Karpas-422 (cell line): ENCODE data around the gene RELN. TPM values are rescaled to one million over a fixed set of nuclear protein-coding genes. Genes with fewer than 3 reads are reported as not detected.

ENCODE experiments used
- DNase-seq: peaks from one replicate; pipeline ENCODE4 v3.0.0-alpha.2; 2015
- H2AFZ ChIP-seq: fragments of 200-600 bp; sonication (generic); 2 replicates; pipeline ENCODE4 v1.6.1; 2014; ENCODE audit warnings: antibody characterized with exemption, low read length, mixed read lengths
- H3K27ac ChIP-seq: fragments of 200-600 bp; sonication (generic); 2 replicates; pipeline ENCODE4 v1.5.1; 2014; ENCODE audit warnings: mild to moderate bottlenecking, low read length, moderate library complexity
- H3K27me3 ChIP-seq: fragments of 200-600 bp; sonication (generic); 2 replicates; pipeline ENCODE4 v1.6.1; 2014; ENCODE audit warnings: low read length, mixed read lengths
- H3K36me3 ChIP-seq: fragments of 200-600 bp; sonication (generic); 2 replicates; pipeline ENCODE4 v1.6.1; 2014; ENCODE audit warnings: low read length, mixed read lengths; ENCODE audit not compliant: insufficient read depth
- H3K4me1 ChIP-seq: fragments of 200-600 bp; sonication (generic); 2 replicates; pipeline ENCODE4 v1.6.1; 2014; ENCODE audit warnings: mild to moderate bottlenecking, low read length, mixed read lengths
- H3K4me2 ChIP-seq: fragments of 200-600 bp; sonication (generic); 2 replicates; pipeline ENCODE4 v1.6.1; 2014; ENCODE audit warnings: low read length, low read depth, mild to moderate bottlenecking; ENCODE audit not compliant: poor library complexity, severe bottlenecking
- H3K4me3 ChIP-seq: fragments of 200-600 bp; sonication (generic); 2 replicates; pipeline ENCODE4 v1.5.1; 2014; ENCODE audit warnings: mild to moderate bottlenecking, antibody characterized with exemption, low read length, mixed read lengths
- H3K79me2 ChIP-seq: fragments of 200-600 bp; sonication (generic); 2 replicates; pipeline ENCODE4 v1.6.1; 2014; ENCODE audit warnings: mild to moderate bottlenecking, low read length, mixed read lengths
- H3K9ac ChIP-seq: fragments of 200-600 bp; sonication (generic); 2 replicates; pipeline ENCODE4 v1.6.0; 2014; ENCODE audit warnings: low read length
- H3K9me2 ChIP-seq: fragments of 200-600 bp; sonication (generic), shearing (Covaris generic); replicated peaks from 2 replicates; pipeline ENCODE4 v1.6.0; 2014; ENCODE audit warnings: mild to moderate bottlenecking, low read length, moderate library complexity; ENCODE audit not compliant: insufficient read depth
- H3K9me3 ChIP-seq: fragments of 300-700, 200-600 bp; sonication (generic); 2 replicates; pipeline ENCODE4 v1.6.1; 2014; ENCODE audit warnings: low read length, mixed read lengths
- H4K20me1 ChIP-seq: fragments of 200-600 bp; sonication (generic); 2 replicates; pipeline ENCODE4 v1.6.1; 2014; ENCODE audit warnings: mild to moderate bottlenecking, antibody characterized with exemption, low read length, low read depth; ENCODE audit not compliant: insufficient read depth
- total RNA-seq: library from RNA; depleted of rRNA; stranded (reverse); fragments of >200 nt; shearing (Covaris generic); gene quantifications from 2 replicates; pipeline ENCODE4 v1.2.3, GENCODE V29; 2014; ENCODE audit warnings: low replicate concordance

The RELN gene
- total RNA-seq, 1 experiment from 2014 or later = not detected

DNA sequence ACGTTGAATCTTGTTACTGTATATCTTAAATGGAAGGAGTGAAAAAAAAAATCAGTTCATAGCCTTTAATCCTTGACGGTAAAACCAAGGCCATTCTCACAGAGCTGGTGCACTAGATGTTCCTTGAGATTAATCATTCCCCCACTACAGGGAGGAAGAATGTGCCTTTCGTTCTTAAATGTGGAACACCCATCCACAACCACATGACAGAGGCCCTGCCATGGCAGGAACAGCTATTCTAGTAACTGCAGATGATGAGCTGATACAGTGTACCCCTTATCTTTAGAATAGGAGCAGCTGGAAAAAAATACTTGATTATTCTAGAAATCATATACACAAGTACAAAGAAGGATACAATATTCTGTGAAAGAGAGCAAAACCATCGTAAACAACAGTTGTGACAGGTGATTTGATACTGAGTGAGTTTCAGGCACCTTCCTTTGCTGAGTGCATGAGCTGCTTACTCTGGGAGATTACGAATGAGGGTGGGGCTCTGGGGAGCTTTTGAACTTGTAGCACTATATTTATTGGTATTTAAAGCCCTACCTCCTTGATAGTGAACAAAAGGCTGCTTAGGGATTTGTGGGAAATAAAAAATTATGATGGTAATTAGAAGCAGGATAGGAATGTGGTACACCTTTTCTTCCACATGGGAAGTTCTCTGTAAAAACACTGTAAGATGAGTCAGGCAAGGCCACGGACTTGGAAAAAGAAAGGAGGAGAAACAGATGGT is 299.1 kb downstream of the RELN start:
- no peaks in the 10 kb centered on the region for H3K9me2 ChIP-seq
- no peak overlapping the region for H3K4me3 ChIP-seq
- H3K27ac ChIP-seq = no peak overlapping the region
- no peaks in the 10 kb centered on the region for H3K79me2 ChIP-seq
- H3K36me3 ChIP-seq = no peaks in the 10 kb centered on the region
- H3K9me3 ChIP-seq = no peaks in the 10 kb centered on the region
- DNase-seq = no peak
- H4K20me1 ChIP-seq = no peaks in the 10 kb centered on the region
- no peak overlapping the region for H2AFZ ChIP-seq
- no peak overlapping the region for H3K4me2 ChIP-seq
- no peaks in the 10 kb centered on the region for H3K4me1 ChIP-seq
- H3K27me3 ChIP-seq = no peaks in the 10 kb centered on the region
- H3K9ac ChIP-seq = no peak overlapping the region

DNA sequence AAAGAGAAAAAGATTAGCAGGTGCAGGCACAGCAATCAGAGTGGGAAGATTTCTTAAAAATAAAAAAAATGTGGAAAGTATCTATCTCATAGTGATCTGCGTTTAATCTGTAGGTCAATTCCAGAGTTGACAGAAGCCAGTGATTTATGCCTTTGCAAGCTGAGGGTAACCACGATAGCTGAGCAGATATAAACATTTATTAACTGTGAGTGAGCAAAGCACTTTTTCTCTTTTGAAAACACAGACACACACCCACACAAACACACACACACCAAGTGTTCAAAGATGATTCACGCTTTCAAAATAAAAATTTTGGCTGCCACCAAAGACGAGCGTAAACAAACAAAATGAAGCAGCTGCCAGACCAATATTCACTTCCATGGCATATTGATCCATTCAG is 300.2 kb downstream of the RELN start:
- H3K79me2 ChIP-seq = no peaks in the 10 kb centered on the region
- H3K9me2 ChIP-seq = no peaks in the 10 kb centered on the region
- H3K4me2 ChIP-seq = no peak overlapping the region
- no peaks in the 10 kb centered on the region for H4K20me1 ChIP-seq
- no peak overlapping the region for H2AFZ ChIP-seq
- no peaks in the 10 kb centered on the region for H3K4me1 ChIP-seq
- no peaks in the 10 kb centered on the region for H3K36me3 ChIP-seq
- H3K4me3 ChIP-seq = no peak overlapping the region
- H3K27ac ChIP-seq = no peak overlapping the region
- H3K9me3 ChIP-seq = no peaks in the 10 kb centered on the region
- no peak overlapping the region for H3K9ac ChIP-seq
- no peaks in the 10 kb centered on the region for H3K27me3 ChIP-seq
- no peak for DNase-seq

DNA sequence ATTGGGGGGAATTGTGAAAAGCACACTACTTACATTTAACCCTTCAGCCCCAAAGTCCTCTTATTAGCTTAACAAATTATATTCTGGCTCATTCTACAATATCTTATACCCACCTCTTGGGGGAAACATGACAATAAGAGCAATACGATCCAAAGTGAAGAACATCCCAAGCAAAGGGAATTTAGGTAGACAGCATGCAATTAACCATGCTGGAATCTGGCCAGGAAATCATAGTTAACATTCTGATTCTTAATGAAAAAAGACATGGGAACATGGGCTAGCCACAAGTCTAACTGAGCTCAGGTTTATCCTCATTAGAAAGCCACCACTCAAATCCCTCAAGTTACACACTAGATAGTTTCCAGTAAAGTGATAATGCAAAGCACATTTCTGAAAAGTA is 301.5 kb downstream of the RELN start:
- Histone ChIP-seq H3K9ac (no peak overlapping the region), H4K20me1 (no peaks in the 10 kb centered on the region), H3K4me1 (no peaks in the 10 kb centered on the region), H3K9me3 (no peaks in the 10 kb centered on the region), H2AFZ (no peak overlapping the region), H3K27me3 (no peaks in the 10 kb centered on the region), H3K4me3 (no peak overlapping the region), H3K4me2 (no peak overlapping the region), H3K36me3 (no peaks in the 10 kb centered on the region), H3K27ac (no peak overlapping the region), H3K9me2 (no peaks in the 10 kb centered on the region), H3K79me2 (no peaks in the 10 kb centered on the region)
- DNase-seq = no peak

DNA sequence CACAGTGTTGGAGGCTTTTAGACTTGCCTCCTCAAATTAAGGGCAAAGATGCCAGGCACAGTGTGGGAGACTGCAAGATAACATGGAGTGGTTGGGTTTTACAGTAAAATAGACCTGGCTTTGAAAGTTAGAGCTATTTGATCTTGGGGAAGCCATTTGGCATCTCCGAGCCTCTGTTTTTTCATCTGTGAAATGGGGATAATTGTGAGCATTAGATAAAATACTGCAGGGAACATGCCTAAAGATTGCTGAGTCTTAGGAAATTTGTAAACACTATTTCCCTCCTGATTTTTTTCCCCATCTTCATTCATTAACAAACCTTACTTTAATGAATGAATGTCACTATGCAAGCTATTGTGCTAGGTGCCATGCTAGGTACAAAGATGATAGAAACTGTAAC is 302.2 kb downstream of the RELN start:
- DNase-seq = no peak
- no peaks in the 10 kb centered on the region for H3K27me3 ChIP-seq
- H4K20me1 ChIP-seq = no peaks in the 10 kb centered on the region
- no peak overlapping the region for H3K4me2 ChIP-seq
- H3K4me1 ChIP-seq = no peaks in the 10 kb centered on the region
- no peak overlapping the region for H3K4me3 ChIP-seq
- H3K79me2 ChIP-seq = no peaks in the 10 kb centered on the region
- H3K9me2 ChIP-seq = no peaks in the 10 kb centered on the region
- H3K36me3 ChIP-seq = no peaks in the 10 kb centered on the region
- H3K9me3 ChIP-seq = no peaks in the 10 kb centered on the region
- no peak overlapping the region for H2AFZ ChIP-seq
- no peak overlapping the region for H3K27ac ChIP-seq
- no peak overlapping the region for H3K9ac ChIP-seq

DNA sequence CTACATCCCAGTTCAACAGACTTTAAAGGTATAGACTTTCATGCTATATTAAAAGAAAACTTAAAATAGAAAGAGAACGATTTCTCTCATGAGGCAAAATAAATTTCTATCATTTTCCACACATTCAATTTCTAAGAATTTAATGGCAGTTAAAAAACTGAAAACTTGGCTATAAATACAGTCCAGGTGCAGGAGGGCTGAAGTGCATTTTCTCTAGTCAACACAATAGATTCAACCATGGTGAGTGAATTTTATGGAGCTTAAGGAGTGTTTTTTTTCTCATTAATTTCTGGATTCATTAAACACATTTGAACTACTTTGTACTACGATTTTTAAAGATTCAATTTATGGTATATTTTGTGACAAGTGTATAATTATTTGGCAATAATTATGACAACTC is 302.7 kb downstream of the RELN start:
- no peak for DNase-seq
- Histone ChIP-seq H3K4me1 (no peaks in the 10 kb centered on the region), H3K4me3 (no peak overlapping the region), H4K20me1 (no peaks in the 10 kb centered on the region), H2AFZ (no peak overlapping the region), H3K4me2 (no peak overlapping the region), H3K9ac (no peak overlapping the region), H3K79me2 (no peaks in the 10 kb centered on the region), H3K27me3 (no peaks in the 10 kb centered on the region), H3K27ac (no peak overlapping the region), H3K9me3 (no peaks in the 10 kb centered on the region), H3K9me2 (no peaks in the 10 kb centered on the region), H3K36me3 (no peaks in the 10 kb centered on the region)

DNA sequence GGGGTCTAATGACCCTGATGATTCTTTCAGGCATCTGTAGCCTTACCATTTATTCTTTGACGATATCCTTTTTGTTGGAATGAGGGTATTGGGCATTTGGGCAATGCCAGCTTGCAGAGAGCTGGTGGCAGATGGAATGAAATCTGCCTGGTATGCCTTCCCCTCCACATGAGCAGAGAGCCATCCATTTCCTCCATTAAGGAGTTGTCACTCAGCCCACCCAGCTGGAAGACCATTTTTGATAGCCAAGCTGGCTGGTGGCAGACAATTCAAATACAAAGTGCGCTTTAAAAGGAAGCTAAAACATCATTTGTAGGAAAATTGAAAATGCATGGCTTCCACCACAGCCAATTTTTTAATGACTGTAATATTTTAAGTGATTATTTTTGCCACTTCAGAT is 303.4 kb downstream of the RELN start:
- Histone ChIP-seq H3K9me3 (no peaks in the 10 kb centered on the region), H4K20me1 (no peaks in the 10 kb centered on the region), H3K36me3 (no peaks in the 10 kb centered on the region), H3K27me3 (no peaks in the 10 kb centered on the region), H3K27ac (no peak overlapping the region), H2AFZ (no peak overlapping the region), H3K4me1 (no peaks in the 10 kb centered on the region), H3K9me2 (no peaks in the 10 kb centered on the region), H3K79me2 (no peaks in the 10 kb centered on the region), H3K4me3 (no peak overlapping the region), H3K4me2 (no peak overlapping the region), H3K9ac (no peak overlapping the region)
- no peak for DNase-seq

DNA sequence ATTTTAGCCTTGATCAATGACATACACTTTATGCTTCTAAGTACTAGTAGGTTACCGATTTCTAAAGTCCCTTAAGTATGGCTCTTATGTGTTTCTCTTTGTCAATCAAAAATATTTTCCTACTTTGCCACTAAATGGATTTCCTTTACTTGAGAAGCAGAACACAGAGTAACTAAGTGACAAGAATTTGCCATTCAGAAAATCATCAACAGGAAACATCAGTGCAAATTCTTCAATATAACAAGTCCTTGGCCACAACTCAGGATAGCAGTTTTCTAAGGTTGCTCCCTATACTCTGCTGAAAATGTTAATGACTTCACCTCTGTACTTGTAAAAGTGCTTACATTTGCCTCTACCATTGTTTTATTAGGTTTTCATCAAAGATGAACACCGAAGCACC is 303.8 kb downstream of the RELN start:
- H3K9me2 ChIP-seq = no peaks in the 10 kb centered on the region
- H3K36me3 ChIP-seq = no peaks in the 10 kb centered on the region
- H3K27ac ChIP-seq = no peak overlapping the region
- no peak overlapping the region for H3K4me3 ChIP-seq
- no peaks in the 10 kb centered on the region for H3K9me3 ChIP-seq
- H3K27me3 ChIP-seq = no peaks in the 10 kb centered on the region
- no peaks in the 10 kb centered on the region for H3K4me1 ChIP-seq
- no peak for DNase-seq
- no peak overlapping the region for H2AFZ ChIP-seq
- H3K9ac ChIP-seq = no peak overlapping the region
- H4K20me1 ChIP-seq = no peaks in the 10 kb centered on the region
- H3K79me2 ChIP-seq = no peaks in the 10 kb centered on the region
- no peak overlapping the region for H3K4me2 ChIP-seq

DNA sequence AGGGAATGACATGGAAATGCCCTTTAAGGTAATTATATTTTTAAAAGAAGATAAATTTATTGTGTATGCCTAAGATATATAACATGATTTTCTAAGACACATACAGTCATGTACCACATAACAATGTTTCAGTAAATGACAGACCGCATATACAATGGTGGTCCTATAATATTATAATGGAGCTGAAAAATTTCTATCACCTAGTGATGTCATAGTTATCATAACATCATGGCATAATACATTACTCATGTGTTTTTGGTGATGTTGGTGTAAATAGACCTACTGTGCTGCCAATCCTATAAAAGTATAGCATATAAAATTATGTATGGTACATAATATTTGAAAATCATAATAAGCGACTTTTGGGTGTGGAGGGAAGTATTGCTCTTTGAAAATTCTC is 306.1 kb downstream of the RELN start:
- H3K4me1 ChIP-seq = no peaks in the 10 kb centered on the region
- no peak overlapping the region for H3K27ac ChIP-seq
- H3K4me3 ChIP-seq = no peak overlapping the region
- H3K9ac ChIP-seq = no peak overlapping the region
- H3K79me2 ChIP-seq = no peaks in the 10 kb centered on the region
- no peaks in the 10 kb centered on the region for H3K9me3 ChIP-seq
- H2AFZ ChIP-seq = no peak overlapping the region
- no peaks in the 10 kb centered on the region for H3K36me3 ChIP-seq
- DNase-seq = no peak
- no peak overlapping the region for H3K4me2 ChIP-seq
- H3K9me2 ChIP-seq = no peaks in the 10 kb centered on the region
- H3K27me3 ChIP-seq = no peaks in the 10 kb centered on the region
- no peaks in the 10 kb centered on the region for H4K20me1 ChIP-seq
